G401 (cell line): ENCODE measurements around the gene LACRT. TPM values are rescaled to one million over a fixed set of nuclear protein-coding genes. Genes with fewer than 3 reads are reported as not detected.

Experiments
- DNase-seq: peaks from one replicate; pipeline ENCODE4 v3.0.0-alpha.2; 2015; ENCODE audit warnings: low spot score
- in situ Hi-C: cut with HindIII; loops from 2 replicates; pipeline ENCODE4 v1.10.0; 2016; ENCODE audit warnings: low sequenced_read_pairs, mixed read lengths
- total RNA-seq: library from RNA; depleted of rRNA; stranded (reverse); fragments of >200 nt; shearing (Covaris generic); gene quantifications from 2 replicates; pipeline ENCODE4 v1.2.3, GENCODE V29; 2014; rRNA removed

Gene LACRT
- total RNA-seq, 1 experiment from 2014 or later = not detected

DNA sequence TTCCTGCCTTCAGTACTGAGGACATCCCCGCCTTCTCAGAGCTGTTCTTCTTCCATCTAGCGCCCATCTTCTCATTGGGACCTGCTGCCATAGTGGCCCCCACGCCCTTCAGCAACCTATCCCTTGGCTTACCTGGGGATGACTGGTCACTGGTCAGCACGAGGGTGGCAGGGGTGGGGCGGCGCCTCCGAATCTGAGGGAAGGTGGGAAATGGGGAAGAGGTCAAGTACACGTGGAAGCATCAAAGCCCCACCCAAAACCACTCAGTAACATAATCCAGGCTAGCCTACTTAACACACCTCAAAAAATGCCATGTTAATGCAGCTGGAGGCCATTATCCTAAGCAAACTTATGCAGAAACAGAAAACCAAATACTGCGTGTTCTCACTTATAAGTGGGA is 50.6 kb downstream of the LACRT start:
- in situ Hi-C loops = no loop called here
- DNase-seq = no peak

- DNase-seq = no peak
- in situ Hi-C loops = no loop called here
Observed at GRCh38 chr12:54583726-54584125, 51.0 kb downstream of the LACRT start.

DNA sequence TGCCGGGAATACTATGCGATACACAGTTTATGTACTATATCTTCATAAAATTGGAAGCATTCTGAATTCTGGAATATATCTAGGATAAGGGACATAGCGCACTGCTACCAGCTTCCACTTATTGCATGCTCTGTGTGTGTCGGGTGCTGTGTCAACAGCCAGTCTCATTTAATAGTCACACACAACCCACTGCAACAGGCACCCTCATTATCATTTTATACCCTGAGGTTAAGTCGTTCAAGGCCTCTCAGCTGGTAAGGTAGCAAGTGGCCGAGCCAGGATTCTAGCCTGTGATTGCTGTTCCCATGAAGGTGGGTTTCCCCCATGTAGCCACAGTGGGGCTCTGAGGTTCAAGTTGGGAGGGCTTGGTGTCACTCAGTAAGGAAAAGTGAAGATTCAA is 53.3 kb downstream of the LACRT start:
- no peak for DNase-seq
- in situ Hi-C loops = no loop called here

Other genes starting within 250 kb of the LACRT start
- 49.1 and 58.8 TPM in 2 replicates for gene ITGA5, start 215.6 kb downstream of the LACRT start, total RNA-seq
- gene GTSF1, start 161.3 kb downstream of the LACRT start, total RNA-seq = not detected in 2 replicates
- gene NCKAP1L, start 137.1 kb downstream of the LACRT start, total RNA-seq = not detected in 2 replicates
- gene PDE1B, start 85.3 kb downstream of the LACRT start, total RNA-seq = not detected in 2 replicates
- not detected in 2 replicates for gene PPP1R1A, start 46.2 kb downstream of the LACRT start, total RNA-seq
- gene DCD, start 13.5 kb upstream of the LACRT start, total RNA-seq = not detected in 2 replicates
- not detected in 2 replicates for gene MUCL1, start 219.6 kb upstream of the LACRT start, total RNA-seq